ENCODE measurements around the gene DOK5. TPM values are rescaled to one million over a fixed set of nuclear protein-coding genes. Genes with fewer than 3 reads are reported as not detected.

Gene DOK5
- total and polyA plus RNA-seq, 9 donors = 0.24 to 38.3 (median 2.4) TPM; not detected in 1

GRCh38 chr20:54556406-54556805 is 81.0 kb downstream of the DOK5 start:
- Histone ChIP-seq H3K4me1 (ENCODE audit: insufficient read depth) (no peaks in the 10 kb centered on the region), H3K36me3 (no peaks in the 10 kb centered on the region), H3K4me3 (no peak overlapping the region), H3K27me3 (no peaks in the 10 kb centered on the region), H3K9me3 (no peaks in the 10 kb centered on the region), H3K27ac (no peak overlapping the region)
- 91 to 99% (median 95%) methylated on average over 2 of the region's 2 CpGs for WGBS, 3 donors
- intact Hi-C loops (cut with DNase I) = no loop called here
- DNase-seq = no peak
- TF ChIP-seq POLR2A (IDR thresholded peaks at IDR 0.05) (no peak), CTCF (IDR thresholded peaks at IDR 0.05) (no peak), EP300 (IDR thresholded peaks at IDR 0.05) (no peak)

GRCh38 chr20:54557806-54558590 is 82.6 kb downstream of the DOK5 start:
- TF ChIP-seq CTCF (IDR thresholded peaks at IDR 0.05) = no peak
- no peak for TF ChIP-seq POLR2A (IDR thresholded peaks at IDR 0.05)
- TF ChIP-seq EP300 (IDR thresholded peaks at IDR 0.05) = no peak
- H3K4me1 ChIP-seq (ENCODE audit: insufficient read depth) = no peaks in the 10 kb centered on the region
- H3K36me3 ChIP-seq = no peaks in the 10 kb centered on the region
- DNase-seq = no peak
- WGBS, 3 donors = 62 to 73% (median 71%) methylated on average over 3 of the region's 3 CpGs
- no peak overlapping the region for H3K4me3 ChIP-seq
- H3K27ac ChIP-seq = no peak overlapping the region
- intact Hi-C loops (cut with DNase I) = no loop called here
- no peaks in the 10 kb centered on the region for H3K9me3 ChIP-seq
- H3K27me3 ChIP-seq = no peaks in the 10 kb centered on the region

GRCh38 chr20:54559890-54560289 is 84.5 kb downstream of the DOK5 start:
- Histone ChIP-seq H3K4me1 (ENCODE audit: insufficient read depth) (no peaks in the 10 kb centered on the region), H3K27ac (no peak overlapping the region), H3K36me3 (no peaks in the 10 kb centered on the region), H3K9me3 (no peaks in the 10 kb centered on the region), H3K27me3 (no peaks in the 10 kb centered on the region), H3K4me3 (no peak overlapping the region)
- WGBS, 3 donors = 51 to 79% (median 74%) methylated on average over 3 of the region's 3 CpGs
- intact Hi-C loops (cut with DNase I) = no loop called here
- TF ChIP-seq EP300 (IDR thresholded peaks at IDR 0.05) (no peak), POLR2A (IDR thresholded peaks at IDR 0.05) (no peak), CTCF (IDR thresholded peaks at IDR 0.05) (no peak)
- no peak for DNase-seq

GRCh38 chr20:54560357-54560756 is 85.0 kb downstream of the DOK5 start:
- DNase-seq = no peak
- H3K4me3 ChIP-seq = no peak overlapping the region
- intact Hi-C loops (cut with DNase I) = no loop called here
- H3K4me1 ChIP-seq (ENCODE audit: insufficient read depth) = no peaks in the 10 kb centered on the region
- H3K9me3 ChIP-seq = no peaks in the 10 kb centered on the region
- WGBS, 3 donors = 77 to 85% (median 83%) methylated on average over 4 of the region's 4 CpGs
- H3K27ac ChIP-seq = no peak overlapping the region
- H3K27me3 ChIP-seq = no peaks in the 10 kb centered on the region
- TF ChIP-seq EP300 (IDR thresholded peaks at IDR 0.05) (no peak), POLR2A (IDR thresholded peaks at IDR 0.05) (no peak), CTCF (IDR thresholded peaks at IDR 0.05) (no peak)
- H3K36me3 ChIP-seq = no peaks in the 10 kb centered on the region

Data from ovary (tissue), 9 donors.